Measurements from ENCODE around the gene UNC5C.
"Not testable (repeated sequence)": the region's sequence is repeated elsewhere in the genome, so short reads cannot be mapped to it uniquely, and the experiment has no call there.

The UNC5C gene

GRCh38 chr4:95159384-95159783 lies 389.4 kb downstream of the UNC5C start:
- no peak for DNase-seq

DNA sequence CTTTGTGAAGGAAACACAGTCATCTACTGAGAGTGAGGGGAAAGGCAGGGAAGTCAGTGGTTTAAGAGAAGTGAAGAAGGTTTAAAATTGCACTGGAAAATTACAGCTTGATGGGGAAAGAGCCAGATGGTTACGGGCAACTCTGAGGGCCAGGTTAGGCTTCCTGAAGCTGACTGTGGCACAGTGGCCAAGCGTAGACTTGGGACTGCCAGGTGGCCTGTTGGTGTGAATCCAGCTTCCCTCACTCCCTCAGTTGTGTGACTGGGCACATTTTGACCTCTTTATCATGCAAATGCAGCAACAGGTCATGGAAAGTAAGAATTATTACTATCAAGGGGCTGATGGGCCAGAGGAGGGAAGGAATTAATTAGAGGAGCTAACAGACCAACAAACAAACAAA lies 390.1 kb downstream of the UNC5C start:
- DNase-seq, result no peak

- DNase-seq, result no peak
Measured at GRCh38 chr4:95158045-95158444, 390.7 kb downstream of the UNC5C start.

GRCh38 chr4:95157596-95157995 lies 391.2 kb downstream of the UNC5C start:
- no peak for DNase-seq

DNA sequence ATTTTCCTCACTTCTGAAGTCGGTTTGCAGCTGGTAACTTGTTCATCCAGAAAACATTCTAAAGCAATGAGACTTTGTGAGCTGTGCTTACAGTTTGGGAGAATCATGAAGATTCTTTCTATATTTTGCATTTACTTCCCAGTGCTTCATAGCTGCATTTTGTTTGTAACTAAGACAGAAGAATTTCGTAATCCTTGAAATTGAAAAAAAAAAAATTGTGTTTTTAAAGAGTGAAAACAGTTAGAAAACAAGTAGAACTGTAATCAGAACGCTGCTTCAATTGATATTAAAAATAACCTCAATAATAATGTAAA lies 392.4 kb downstream of the UNC5C start:
- no peak for DNase-seq

- no peak for DNase-seq
Measured at GRCh38 chr4:95155759-95156451, 392.9 kb downstream of the UNC5C start.

- DNase-seq, result no peak
Measured at GRCh38 chr4:95153182-95153581, 395.6 kb downstream of the UNC5C start.

- no peak for DNase-seq
Measured at GRCh38 chr4:95151255-95151654, 397.5 kb downstream of the UNC5C start.

DNA sequence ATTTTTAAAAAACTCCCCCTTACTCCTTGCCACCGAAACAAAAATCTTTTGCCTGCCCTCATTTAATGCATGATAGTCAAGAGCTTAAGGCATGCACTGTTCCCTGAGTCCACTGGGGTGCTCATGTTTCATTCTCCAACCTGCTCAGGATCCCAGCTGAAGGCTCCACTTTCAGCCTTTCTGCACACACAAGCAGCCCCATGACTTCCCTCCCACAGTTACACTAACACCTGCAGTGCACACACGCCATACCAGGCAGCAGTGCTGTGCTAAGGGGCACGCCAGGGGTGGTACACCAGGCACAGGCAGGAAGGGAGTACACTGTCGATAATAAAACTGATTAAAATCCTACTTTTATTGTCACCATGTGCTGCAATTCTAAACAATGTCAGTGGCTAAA lies 405.8 kb downstream of the UNC5C start:
- DNase-seq, result no peak

GRCh38 chr4:95141361-95141760 lies 407.4 kb downstream of the UNC5C start:
- DNase-seq, result no peak

GRCh38 chr4:95139424-95139823 lies 409.3 kb downstream of the UNC5C start:
- DNase-seq, result not testable (repeated sequence)

GRCh38 chr4:95134016-95134415 lies 414.8 kb downstream of the UNC5C start:
- DNase-seq, result not testable (repeated sequence)

DNA sequence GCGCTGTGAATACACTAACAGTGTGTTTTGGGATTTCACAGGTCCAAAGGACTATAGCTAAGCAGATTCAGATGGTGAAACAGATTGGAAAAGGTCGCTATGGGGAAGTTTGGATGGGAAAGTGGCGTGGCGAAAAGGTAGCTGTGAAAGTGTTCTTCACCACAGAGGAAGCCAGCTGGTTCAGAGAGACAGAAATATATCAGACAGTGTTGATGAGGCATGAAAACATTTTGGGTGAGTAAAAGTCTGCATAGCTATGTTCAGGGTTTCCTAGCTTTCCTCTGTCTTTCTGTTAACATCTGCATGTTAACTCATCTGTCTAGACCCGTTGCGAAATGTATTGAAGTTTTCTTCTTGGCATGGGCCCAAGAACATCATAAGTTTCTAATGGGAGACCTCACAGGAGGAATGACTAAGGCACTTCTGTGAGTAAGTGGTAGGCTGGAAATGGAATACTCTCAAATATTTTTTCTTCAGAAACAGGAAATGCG lies 418.9 kb downstream of the UNC5C start:
- DNase-seq, result no peak

- no peak for DNase-seq
Measured at GRCh38 chr4:95129031-95129430, 419.7 kb downstream of the UNC5C start.

DNA sequence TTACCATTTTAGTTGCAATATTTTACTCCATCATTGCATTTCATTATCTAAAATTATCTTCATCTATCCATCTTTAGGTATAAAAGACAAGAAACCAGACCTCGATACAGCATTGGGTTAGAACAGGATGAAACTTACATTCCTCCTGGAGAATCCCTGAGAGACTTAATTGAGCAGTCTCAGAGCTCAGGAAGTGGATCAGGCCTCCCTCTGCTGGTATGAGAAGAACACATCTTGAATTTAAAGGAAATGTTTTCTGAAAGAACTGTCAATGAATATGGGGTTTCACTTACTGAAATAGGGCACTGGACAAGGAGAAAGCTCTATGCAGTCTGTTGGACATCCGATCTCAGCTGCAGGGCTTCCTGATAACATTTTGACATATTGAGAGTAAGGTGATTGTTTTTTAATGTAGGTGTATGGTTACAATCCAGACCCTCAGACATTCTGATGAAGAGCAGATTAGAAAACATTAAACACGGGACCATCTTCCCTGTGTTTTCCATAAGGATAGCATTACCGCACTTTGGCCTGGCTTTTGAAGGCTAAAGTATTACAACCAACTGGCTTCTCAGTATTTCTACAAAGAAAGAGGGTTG lies 423.8 kb downstream of the UNC5C start:
- peak; percentile 40 for DNase-seq

GRCh38 chr4:95122001-95122400 lies 426.8 kb downstream of the UNC5C start:
- DNase-seq, result no peak

DNA sequence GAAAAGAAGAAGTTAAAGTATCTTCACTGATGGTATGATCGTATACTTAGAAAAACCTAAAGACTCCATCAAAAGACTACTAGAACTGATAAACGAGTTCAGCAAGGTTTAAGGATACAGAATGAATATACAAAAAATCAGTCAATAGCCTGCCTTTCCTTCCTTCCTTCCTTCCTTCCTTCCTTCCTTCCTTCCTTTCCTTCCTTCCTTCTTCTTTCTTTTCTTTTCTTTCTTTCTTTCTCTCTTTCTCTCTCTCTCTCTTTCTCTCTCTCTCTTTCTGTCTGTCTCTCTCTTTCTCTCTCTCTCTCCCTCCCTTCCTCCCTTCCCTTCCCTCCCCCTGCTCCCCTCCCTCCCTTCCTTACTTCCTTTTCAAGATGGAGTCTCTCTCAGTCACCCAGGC lies 428.3 kb downstream of the UNC5C start:
- DNase-seq, result no peak

- no peak for DNase-seq
Measured at GRCh38 chr4:95118497-95118896, 430.3 kb downstream of the UNC5C start.

DNA sequence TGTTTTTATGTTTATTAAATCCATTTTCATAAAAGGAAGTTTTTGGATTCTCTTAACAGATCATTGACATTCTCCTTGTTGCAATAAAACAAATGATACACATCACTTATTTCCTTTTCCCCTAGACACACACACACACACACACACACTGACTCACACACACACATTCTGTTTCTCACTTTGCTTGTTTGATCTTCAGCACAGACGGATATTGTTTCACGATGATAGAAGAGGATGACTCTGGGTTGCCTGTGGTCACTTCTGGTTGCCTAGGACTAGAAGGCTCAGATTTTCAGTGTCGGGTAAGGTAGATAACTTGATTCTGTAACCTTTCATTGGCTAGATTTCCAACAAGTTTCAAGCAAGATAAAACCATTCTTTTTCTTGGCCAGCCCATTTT lies 434.3 kb downstream of the UNC5C start:
- DNase-seq, result no peak

All from midbrain (tissue), 1 donor.